GM18868 (cell line): ENCODE results near the gene ZNF536.

Experiments
- ATAC-seq: cut with Tn5 transposase; IDR thresholded peaks from one replicate; pipeline ENCODE4 v1.9.1; 2021; ENCODE audit warnings: mild to moderate bottlenecking, moderate library complexity; ENCODE audit not compliant: unreplicated experiment

Gene ZNF536

GRCh38 chr19:30593975-30594745 is 222.0 kb downstream of the ZNF536 start:
- no peak for ATAC-seq

GRCh38 chr19:30596268-30596667 is 224.1 kb downstream of the ZNF536 start:
- no peak for ATAC-seq

DNA sequence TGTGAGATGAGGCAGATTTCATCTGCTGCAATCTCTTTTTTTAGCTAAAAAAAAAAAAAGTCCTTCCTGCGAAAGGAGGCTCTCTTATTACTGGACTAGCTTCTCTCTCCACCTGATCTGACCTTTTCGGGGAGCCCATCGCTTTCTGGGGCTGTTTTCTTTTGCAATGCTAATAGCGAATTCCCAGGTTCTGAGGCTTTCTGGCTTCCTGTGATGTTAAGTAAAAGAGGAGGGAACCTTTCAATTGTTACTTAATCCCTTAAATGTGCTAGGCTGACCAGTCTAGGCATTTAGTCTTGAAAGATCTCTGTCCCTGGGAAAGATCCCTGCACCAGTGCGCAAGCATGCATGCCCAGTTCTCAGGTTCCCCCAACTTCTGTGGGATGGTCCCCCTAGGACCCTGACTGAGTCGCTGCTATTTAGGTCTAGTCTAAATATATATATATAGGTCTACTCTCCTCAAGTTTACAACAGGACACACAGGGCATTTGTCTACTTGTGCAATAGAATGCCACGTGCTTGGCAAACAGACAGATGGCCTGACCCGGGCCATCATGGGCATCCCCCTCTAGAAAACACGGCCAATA is 224.7 kb downstream of the ZNF536 start:
- ATAC-seq, result no peak

- no peak for ATAC-seq
These were observed 226.5 kb downstream of the ZNF536 start for GRCh38 chr19:30598688-30599087.

DNA sequence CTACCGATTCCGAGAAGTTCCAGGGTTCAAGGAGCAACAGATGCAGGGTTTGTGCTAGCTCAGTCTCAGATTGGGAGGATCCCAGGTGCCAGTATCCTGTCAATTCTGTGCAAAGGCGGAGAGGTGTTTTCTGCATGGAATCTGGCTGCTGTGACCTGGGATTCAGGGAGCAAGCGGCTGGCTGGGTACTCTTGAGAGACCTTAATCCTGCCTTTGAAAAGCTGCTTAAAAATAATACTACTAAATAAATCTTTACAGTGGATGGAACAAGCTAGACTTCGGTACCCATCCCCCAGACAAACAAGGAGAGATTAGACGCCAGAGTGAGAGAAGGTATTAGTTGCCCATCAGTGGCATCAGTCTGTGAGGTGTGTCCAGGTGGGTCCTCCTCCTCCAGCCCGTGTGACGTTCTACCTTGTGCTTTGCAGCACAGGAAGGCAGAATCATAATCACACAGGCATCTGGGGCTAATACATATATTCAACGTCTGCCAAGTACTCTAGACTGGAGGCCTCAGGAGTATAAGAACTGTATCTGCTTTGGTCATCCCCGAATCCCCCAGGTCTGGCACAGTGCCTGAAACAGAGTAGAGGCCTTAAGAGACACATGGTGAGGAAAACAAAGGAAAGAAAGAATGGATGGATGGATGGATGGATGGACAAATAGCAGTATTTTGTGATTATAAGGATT is 230.6 kb downstream of the ZNF536 start:
- no peak for ATAC-seq

DNA sequence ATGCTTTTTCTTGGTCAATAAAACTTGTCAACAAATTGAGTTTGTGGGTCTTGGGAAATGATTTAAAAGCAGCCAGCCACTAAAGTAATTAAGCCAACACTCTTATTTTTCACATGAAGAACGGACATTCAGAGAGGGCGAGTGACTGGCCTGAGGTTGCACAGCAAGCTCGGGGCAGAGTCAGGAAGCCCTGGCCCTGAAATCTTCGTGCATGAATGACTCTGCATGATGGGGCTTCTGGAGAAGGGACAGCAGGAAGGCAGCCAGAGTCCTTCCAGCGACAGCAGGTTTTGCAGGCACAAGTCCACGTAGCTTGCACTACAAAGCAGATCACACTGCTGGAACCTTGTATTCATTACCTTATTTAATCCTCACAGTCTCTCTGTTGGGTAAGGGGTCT is 232.5 kb downstream of the ZNF536 start:
- ATAC-seq, result no peak

GRCh38 chr19:30605333-30605732 is 233.1 kb downstream of the ZNF536 start:
- ATAC-seq, result no peak

- ATAC-seq, result no peak
These were observed 234.2 kb downstream of the ZNF536 start for GRCh38 chr19:30606114-30607050.
